Measurements from ENCODE around the gene RBM22. TPM values are rescaled to one million over a fixed set of nuclear protein-coding genes. Genes with fewer than 3 reads are reported as not detected.

RBM22 gene
- total RNA-seq, 1 experiment from 2014 or later, result 34.0 TPM

Other genes starting within 250 kb of the RBM22 start
- 58.1 to 69.9 TPM (median 61.5 TPM) in 3 replicates for gene NDST1, start 192.9 kb downstream of the RBM22 start, total RNA-seq (2021)
- 2.1 to 2.7 TPM (median 2.6 TPM) in 3 replicates for gene SYNPO, start 60.4 kb downstream of the RBM22 start, total RNA-seq (2021)
- gene MYOZ3, start 39.8 kb downstream of the RBM22 start, total RNA-seq (2021), result 11.6 to 14.5 TPM (median 13.7 TPM) in 3 replicates
- 41.1 to 43.9 TPM (median 43.2 TPM) in 3 replicates for gene DCTN4, start 58.0 kb upstream of the RBM22 start, total RNA-seq (2021)
- 11.1 to 14.1 TPM (median 12.2 TPM) in 3 replicates for gene SMIM3, start 77.7 kb upstream of the RBM22 start, total RNA-seq (2021)
- 0.30 to 0.31 TPM in 2 of 3 replicates, not detected in the other for gene IRGM, start 145.5 kb upstream of the RBM22 start, total RNA-seq (2021)
- 14.3 to 17.9 TPM (median 15.8 TPM) in 3 replicates for gene ZNF300, start 203.9 kb upstream of the RBM22 start, total RNA-seq (2021)

Measured in WTC11 (cell line).